NCI-H748 (cell line): Measurements from ENCODE around the gene ETV5.

ENCODE experiments used
- DNase-seq: peaks from one replicate; lab custom pipeline; 2025; ENCODE audit not compliant: unreplicated experiment; lab: John Stamatoyannopoulos, UW

Gene ETV5

DNA sequence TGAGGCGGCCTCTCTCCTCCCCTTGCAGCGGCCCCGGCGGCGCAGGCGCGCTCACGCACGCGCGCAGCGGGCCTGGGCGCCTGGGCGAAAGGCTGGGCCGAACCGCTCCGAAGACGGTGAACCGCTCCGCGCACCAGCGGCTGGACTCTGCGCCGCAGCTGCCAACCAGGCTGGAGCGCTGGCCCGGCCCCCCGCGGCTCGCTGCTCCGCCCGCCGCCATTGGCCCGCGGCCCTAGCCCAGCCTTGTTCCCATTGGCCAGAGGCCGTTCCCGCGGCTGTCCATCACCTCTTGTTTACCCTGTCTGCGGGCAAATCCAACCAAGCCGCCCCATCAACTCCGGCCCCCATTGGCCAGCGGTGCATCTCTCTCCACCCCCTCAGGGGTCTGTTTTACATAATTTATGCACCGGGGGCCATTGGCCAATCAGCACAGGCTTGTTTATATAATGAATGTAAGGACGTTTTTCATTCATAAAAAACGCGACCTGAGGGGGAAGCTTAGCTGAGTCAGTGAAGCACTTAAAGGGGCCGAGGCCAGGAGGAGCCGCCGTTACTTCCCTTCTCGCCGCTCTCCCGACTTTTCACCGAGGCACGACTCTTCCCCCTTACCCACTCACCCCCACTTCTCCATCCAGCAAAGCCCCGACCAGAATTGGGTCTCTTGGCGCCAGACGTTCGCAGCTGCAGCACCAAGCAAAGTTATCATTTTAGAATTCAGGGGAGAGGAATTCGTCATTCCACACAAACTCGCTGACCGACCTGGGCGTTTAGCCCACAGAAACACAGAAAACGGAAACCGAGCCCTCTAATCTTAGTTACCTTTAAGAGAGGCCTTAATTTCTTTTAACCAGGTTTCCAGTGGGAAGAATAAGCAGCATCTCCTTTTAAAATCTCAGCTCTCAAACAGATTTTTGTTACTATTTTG, at the start of gene ETV5:
Gene ETV5, minus strand, starts transcription at position 149 of the 925 bp plus-strand sequence. CDS start 3,221 bp downstream, outside the sequence.
- DNase-seq, result peak; percentile 96

DNA sequence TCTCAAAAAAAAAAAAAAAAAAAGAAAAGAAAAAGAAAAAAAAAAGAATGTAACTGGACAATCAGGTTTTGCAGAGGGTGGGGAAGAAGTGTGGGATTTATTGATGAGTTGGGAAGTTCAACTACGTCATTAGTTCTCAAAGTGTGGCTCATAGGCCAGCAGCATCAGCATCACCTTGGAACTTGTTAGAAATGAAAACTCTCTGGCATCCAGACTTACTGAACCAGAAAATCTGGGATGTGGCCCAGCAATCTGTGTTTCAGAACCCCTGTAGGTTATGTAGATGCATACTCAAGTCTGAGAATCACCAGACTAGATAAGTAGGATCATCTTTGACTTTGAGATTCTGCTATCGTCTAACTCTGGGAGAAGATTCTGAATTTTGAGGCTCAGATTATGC, 45.8 kb upstream of the ETV5 start:
- DNase-seq, result no peak

DNA sequence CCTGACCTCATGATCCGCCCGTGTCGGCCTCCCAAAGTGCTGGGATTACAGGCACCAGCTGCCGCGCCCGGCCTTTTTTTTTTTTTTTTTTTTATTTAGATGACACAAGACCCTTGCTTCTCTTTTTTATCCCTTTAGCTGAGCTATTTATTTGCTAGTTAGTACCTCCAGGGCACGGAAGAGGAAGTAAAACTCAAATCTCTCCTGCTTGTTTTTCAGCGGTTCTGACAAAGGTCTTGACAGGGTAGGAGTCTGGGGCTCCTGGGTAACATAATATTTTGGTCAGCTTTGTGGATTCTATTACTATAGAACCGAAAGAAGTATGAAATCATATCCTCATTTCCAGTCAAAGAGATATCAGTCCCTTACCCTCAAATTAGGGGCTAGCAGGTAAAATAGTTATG, 44.0 kb upstream of the ETV5 start:
- DNase-seq, result no peak

DNA sequence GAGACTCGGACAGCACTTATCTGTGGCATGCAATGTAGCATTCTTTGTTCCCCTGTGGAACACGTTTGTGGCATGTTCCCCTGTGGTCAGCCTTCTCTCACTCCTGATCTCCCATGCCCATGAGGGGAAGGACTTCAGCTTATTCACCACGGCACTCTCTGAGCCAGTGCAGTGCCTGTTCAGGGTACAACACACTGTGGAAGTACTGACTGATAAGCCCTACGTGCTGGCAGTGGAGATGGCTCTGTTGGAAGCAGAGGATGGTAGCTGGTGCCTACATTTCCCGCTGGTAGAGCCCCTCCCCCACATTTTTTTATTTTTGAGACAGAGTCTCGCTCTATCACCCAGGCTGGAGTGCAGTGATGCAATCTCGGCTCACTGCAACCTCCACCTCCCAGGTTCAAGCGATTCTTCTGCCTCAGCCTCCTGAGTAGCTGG, 43.5 kb upstream of the ETV5 start:
- DNase-seq, result no peak

DNA sequence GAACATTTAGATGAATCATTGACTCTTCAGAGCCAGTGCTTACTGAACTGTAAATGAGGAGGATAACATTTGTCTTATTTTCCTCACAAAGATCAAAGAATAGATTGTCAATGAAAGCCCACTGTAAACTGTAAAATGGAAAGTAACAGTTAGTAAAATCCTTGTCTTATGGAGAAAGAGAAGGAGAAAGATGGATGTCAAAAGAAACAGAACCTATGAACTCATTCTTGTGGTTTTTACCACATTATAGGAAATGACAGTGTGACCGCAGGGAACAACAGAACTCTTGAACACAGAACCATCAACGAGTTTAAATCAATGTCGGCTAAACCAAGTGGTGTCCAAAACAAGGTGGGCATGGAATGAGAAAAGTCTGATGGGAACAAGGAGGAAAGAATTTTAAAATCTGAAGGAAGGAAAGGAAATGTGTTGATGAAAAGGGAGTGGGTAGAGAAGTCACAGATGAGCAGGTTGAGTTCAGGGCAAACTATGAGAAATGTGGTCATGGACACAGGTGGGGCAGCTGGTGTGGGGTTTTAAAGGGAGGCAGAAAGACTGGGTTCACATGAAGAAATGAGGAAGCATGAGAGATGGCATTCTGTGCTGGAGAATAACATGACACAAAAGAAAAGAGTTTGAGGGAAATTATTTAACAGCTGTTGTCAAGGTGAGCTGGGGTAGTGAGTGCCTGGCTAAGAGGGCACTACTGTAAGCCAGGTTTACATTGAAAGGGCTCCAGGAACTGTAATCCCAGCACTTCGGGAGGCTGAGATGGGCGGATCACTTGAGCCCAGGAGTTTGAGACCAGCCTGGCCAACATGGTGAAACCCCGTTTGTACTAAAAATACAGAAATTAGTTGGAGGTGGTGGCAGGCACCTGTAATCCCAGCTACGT, 42.4 kb upstream of the ETV5 start:
- DNase-seq, result no peak

DNA sequence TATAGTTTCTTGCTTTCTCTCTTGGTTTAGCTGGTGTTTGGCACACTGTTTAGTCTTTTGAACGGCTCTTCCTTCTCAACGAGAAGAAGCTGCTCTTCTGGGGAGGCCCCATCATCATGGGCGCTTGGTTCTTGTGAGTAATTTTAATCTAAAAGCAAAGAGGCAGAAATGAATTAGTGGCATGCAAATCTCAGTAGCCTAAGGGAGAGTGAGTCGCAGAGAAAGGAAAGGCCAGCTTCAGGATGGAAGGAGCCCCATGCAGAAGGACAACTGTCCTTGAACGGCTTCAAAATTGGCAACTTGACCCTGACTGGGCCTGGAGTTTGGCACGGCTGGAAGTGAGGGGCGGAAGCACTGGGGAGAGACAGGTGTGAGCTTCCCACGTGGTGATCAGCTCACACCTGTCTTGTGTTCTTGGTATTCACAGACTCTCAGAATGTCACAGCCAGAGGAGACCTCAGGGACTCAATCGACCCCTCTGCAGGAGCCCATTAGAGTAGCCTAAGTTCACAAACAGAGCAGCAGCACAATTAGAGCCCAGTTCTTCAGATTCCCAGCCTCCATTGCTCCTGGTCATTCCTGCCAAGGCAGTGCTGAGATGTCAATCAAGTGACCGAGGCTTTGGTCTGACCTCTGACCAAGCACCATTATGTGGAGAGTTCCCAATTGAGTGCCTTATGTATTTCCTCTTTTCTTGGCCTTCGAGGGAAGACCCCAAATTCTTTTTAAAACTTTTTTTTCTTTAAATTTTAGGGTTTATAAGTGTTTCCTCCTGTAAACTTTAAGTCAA, 41.3 kb upstream of the ETV5 start:
- DNase-seq, result no peak

DNA sequence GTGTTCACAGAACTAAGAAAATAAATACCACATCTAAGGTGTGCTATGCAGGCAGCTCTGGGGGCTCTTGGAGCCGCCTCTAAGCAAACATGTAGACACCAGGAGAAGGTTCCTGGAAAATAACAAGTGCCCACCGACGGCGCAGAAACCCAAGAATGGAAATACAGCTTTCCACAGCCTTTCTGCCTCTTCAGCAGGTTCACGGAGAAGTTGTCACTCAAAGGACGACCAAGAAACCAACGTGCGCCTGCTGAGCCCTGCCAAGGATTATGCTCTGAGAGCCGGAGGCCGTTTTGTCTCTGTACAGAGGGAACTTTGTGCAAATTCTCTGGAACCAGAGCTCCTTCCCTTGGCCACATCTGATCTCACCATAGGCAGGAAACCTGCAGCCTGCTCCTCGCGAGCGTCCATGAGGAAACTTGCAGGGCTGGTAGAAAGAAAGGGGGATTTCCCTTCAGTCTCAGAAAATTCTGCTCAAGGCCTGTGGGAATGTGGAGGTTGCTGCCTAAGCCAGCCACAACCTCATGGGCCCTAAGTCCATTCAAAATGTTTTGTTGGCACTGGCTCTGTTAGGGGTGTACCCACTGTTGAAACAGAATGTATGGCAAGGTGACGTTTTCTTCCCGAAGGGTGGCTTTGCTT, 40.6 kb upstream of the ETV5 start:
- no peak for DNase-seq

DNA sequence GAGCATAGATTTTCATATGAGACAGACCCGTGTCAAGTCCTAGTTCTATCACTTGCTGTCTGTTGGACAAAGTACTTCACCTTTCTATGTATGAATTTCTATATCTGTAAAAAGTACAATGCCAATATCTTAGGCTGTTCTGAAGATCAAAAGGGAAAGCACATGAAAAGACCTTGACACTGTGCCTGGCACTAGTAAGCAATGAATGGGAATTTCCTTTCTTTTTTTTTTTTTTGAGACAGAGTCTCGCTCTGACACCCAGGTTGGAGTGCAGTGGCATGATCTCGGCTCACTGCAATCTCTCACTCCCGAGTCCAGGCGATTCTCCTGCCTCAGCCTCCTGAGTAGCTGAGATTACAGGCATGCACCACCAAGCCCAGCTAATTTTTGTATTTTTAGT, 35.4 kb upstream of the ETV5 start:
- no peak for DNase-seq

DNA sequence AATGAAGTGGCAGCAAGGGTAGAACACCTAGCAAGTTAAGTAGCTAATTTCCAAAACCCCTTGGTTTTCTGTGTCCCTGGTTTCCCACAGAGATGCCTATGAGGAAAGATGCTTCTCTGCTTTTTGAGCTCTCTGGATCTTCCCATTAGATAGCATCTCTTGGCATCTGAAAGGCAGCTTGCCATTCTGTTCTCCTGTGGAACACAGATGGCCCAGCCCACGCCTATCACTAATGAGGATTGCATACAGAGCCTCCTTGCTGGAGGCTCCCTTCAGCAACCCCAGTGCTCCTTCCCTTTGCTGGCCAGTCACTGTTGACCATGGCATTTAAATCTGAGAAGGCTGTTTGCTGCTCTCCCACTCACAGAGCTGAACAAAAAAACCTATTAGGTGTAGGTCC, 34.4 kb upstream of the ETV5 start:
- no peak for DNase-seq

DNA sequence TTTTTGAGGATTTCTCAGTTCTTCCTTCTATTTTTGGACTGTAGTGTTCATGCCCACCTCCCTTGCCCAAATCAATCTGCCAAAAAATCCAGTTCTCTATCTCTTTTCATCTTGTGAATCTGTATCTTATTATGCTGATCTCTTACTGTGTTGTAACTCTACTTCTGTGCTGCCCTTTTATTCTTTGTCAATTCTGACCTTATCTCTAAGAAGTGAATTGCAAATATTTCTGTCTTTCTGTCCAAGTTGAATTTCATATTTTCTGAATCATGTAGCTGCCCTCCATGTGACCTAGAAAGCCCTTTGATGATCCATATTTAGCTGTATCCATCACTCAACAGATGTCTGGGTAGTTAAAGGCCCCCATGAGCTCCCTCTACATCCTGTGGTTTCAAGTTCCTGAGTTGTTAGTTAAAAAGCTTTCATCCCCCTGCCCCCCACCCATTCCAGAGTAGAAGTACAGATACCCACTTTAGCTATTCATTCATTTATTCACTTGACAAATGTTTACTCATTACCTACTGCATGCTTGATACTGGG, 33.6 kb upstream of the ETV5 start:
- no peak for DNase-seq

DNA sequence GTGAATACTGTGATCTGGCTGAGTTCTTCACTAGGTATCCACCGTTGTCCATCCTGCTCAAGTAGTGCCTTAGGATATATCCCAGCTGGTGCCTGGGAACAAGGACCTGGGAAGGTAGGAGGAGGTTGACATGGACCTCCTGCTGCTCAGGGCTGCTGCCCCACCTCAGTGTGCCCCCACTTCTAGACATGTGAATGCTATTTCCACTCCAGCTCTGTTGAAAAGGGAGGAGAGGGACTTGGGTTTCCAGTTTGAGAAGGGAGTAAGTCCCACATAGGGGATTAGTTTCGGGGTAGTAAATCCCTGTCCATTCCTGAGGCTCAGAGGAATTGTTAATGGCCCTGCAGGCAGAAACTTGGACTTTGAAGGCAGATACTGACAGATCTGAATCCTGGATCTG, 32.9 kb upstream of the ETV5 start:
- DNase-seq, result no peak

DNA sequence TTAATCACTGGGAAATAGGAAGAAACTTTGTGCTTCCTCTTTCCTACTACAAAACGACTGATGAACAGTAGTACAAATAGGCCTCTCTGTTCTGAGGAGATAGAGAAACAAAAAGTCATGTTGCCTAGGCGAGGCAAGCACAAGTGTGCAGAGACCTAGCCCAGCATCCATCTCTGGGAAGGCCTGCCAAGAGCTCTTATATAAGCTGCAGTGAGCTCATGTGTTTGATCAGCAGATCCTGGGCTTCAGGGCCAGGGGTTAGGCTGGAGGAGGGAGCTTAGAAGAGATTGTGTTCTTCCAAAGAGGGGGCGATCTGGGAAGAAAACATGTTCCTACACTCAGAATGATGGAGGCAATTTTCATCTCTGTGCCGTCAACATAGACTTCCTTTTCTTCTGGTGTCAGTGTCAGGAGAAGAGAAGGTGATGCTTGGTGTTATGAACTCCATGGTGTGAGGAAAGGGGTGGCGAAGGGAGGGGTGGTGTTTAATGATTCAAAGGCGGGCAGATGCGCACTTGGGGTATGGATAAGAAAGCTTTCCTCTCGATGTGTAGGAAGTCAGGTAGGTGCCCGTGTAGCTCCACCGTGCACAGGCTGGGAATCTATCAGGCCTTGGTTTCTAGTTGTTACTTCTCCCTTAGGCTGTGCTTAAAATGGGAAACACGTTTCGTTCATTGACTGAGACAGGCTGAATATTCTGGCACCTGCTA, 29.5 kb upstream of the ETV5 start:
- no peak for DNase-seq

DNA sequence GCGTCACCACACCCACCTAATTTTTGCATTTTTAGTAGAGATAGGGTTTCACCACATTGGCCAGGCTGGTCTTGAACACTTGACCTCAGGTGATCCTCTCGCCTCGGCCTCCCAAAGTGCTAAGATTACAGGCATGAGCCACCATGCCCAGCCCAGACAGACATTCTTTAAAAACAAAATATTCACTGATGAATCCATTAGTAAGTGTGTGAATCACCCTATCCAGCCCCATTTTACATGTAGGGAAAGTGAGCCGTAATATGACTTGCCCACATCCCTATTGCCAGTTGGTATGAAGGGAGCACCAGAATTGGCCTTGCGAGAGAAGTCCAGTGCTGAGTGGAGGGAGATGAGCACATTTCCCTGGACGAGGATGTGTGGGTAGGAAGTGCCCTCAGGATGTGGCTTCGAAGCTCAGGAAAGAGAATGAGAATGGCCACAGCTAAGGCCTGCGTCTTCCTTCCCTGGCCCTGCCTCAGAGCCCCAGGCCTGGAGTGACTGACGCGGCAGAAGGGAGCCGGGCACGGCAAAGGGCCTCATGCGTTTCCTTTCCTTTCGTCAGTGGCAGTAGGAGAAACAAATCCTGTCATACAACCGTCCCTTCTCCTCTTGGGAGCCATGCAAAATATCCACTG, 28.3 kb upstream of the ETV5 start:
- DNase-seq, result no peak

DNA sequence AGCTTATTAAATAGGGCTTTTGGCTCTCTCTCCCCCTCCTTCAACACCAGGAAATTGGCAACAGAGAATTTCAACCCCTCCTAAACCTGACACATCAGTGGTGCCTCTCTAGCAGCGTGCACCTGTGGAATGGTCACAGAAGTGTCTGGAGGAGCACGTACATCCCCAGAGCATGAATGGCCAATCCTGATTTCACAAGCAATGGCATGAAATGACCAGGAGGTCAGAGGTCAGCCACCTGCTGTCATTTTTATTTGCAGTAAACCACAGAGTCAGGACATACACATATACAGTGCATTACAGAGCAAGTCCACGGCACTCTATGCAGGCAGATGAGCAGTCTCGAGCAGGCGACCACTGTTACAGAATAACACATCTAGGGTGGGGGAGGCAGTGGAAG, 25.1 kb upstream of the ETV5 start:
- DNase-seq, result no peak

DNA sequence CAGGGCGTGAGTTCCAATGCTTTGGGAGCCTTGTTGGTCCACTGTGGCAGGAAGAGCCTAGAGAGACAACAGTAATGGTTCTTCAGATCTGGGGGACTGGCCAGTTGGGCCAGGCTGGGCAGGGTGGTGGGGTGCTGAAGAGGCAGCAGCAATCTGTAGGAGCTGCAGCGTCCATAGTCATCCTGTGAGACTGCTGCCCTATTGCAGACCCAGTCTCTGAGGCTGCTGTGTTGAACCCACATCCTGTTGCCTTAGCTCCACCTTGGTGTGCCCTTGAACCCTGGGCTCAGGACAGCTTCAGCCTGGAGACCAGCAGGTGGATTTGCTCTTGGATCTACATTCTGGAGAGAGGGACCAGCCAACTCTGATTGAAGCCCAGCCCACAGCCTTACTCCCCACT, 23.6 kb upstream of the ETV5 start:
- no peak for DNase-seq

DNA sequence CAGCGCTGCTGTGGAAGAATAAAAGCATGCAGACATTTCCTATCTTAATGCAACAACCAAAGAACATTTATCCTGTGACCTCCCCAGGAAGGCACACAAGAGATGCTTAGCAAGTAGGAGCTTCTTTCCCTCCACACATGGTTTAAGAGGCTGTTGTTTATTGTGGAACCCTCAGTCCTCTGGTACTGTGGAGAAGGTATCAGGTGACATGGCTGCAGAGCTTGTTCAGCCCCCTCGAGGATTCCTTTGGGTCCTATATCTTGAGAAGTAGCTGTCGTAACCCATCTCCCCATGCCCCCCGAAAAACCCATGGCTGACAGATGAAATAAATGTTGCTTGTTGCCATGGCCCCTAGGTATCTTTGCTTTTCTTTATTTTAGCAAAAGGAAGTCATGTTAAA, 20.3 kb upstream of the ETV5 start:
- DNase-seq, result no peak

DNA sequence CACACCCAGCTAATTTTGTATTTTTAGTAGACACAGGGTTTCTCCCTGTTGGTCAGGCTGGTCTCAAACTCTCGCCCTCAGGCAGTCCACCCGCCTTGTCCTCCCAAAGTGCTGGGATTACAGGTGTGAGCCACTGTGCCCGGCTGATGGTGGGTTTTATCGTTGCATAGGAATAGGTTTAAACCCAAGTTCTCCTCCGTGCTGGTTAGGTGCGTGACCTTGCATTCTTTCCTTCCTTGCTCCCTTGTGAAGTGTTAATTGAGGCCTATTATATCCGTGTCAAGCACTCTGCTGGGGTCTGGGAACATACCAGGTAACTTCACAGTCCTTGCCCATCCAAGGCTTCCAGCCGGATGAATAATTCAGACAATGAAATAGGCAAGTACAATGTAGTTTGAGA, 19.3 kb upstream of the ETV5 start:
- DNase-seq, result no peak

DNA sequence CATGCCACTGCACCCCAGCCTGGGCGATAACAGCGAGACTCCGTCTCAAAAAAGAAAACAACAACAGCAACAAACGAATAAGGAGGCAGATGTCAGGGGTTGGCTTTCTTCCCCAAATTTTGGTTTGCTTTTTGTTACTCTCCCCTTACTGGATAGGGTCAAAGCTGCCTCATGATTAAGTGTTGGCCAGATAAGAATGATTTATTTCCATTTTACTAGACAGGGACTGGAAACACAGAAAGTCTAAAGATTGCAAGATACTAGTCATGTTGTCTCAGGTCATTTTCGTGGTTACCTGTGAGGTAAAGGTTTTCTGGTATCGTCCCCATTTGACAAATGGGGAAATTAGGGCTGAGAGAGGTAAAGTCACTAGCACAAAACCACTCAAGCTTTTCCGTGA, 18.6 kb upstream of the ETV5 start:
- DNase-seq, result no peak

DNA sequence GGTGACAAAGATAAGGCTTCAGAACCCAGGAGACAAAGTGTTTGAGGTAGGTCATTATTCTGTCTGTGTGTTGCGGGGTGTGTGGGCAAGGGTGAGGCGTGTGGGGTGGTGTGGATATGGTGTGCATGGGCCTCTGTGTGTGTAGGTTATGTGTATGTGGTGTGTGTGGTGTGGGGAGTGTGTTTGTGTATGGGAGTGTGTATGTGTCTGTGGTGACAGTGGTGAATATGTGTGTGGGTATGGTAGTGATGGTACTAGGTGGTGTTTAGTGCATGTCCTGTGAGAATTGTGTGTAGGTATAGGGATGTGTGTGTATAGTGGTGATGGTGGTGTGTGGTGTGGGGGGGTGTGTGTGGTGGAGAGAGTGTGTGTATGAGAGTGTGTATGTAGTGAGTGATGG, 16.2 kb upstream of the ETV5 start:
- no peak for DNase-seq
